ENCODE data around the gene EFCAB6.

EFCAB6 gene

DNA sequence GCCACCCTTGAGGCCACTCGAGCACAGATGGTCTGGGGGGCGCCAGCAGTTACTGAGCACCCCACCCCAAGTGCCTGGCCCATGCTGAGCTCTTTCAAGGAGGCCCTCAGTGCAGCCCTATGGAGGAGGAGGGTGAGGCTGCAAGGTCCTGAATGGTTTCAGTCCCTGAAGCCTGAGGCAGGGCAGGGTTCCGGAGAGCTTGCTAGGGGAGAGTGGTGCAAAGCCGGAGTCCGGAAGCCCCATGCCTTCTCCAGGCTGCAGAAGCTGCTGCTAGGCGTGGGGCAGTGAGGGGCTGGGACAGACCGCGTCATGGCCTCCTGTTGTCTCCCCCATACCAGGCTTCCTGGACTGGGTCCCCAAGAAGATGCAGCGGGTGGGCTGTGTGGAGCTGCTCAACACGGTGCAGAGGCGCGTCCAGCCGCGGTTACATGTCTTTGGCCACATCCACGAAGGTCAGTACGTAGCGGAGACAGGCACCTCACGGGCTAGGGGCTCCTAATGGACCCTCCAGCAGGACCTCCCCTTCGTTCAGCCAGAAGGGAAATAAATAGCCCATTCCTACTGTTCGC is 309.7 kb downstream of the EFCAB6 start:
- no peak overlapping the region for H3K4me3 ChIP-seq (replicated peaks; ENCODE audit: low read depth, low read length)
- DNase-seq (ENCODE audit: extremely low read depth, low read depth): no peak
- TF ChIP-seq, protein P1, sequence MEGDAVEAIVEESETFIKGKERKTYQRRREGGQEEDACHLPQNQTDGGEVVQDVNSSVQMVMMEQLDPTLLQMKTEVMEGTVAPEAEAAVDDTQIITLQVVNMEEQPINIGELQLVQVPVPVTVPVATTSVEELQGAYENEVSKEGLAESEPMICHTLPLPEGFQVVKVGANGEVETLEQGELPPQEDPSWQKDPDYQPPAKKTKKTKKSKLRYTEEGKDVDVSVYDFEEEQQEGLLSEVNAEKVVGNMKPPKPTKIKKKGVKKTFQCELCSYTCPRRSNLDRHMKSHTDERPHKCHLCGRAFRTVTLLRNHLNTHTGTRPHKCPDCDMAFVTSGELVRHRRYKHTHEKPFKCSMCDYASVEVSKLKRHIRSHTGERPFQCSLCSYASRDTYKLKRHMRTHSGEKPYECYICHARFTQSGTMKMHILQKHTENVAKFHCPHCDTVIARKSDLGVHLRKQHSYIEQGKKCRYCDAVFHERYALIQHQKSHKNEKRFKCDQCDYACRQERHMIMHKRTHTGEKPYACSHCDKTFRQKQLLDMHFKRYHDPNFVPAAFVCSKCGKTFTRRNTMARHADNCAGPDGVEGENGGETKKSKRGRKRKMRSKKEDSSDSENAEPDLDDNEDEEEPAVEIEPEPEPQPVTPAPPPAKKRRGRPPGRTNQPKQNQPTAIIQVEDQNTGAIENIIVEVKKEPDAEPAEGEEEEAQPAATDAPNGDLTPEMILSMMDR (IDR thresholded peaks at IDR 0.05; ENCODE audit: low read depth, low read length, missing control alignments): no peak

DNA sequence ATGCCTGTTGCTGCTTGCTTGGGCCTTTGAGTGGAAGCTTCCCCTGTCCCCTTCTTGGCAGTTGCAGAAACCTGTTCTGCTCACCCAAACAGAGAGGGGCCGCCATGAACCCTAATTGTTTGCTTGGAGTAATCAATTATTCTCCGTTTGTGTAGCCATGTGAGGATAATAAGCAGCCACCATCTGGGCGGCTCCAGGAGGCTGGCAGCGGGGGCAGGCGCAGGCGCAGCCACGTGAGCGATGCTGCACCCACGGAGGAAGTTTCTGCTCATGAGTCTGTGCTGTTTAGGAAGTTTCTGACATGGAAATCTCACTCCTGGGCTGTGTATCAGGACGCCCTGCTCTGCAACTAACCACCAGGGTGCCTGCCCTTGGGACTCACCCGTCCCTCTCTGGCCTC is 310.2 kb downstream of the EFCAB6 start:
- DNase-seq (ENCODE audit: extremely low read depth, low read depth): no peak

DNA sequence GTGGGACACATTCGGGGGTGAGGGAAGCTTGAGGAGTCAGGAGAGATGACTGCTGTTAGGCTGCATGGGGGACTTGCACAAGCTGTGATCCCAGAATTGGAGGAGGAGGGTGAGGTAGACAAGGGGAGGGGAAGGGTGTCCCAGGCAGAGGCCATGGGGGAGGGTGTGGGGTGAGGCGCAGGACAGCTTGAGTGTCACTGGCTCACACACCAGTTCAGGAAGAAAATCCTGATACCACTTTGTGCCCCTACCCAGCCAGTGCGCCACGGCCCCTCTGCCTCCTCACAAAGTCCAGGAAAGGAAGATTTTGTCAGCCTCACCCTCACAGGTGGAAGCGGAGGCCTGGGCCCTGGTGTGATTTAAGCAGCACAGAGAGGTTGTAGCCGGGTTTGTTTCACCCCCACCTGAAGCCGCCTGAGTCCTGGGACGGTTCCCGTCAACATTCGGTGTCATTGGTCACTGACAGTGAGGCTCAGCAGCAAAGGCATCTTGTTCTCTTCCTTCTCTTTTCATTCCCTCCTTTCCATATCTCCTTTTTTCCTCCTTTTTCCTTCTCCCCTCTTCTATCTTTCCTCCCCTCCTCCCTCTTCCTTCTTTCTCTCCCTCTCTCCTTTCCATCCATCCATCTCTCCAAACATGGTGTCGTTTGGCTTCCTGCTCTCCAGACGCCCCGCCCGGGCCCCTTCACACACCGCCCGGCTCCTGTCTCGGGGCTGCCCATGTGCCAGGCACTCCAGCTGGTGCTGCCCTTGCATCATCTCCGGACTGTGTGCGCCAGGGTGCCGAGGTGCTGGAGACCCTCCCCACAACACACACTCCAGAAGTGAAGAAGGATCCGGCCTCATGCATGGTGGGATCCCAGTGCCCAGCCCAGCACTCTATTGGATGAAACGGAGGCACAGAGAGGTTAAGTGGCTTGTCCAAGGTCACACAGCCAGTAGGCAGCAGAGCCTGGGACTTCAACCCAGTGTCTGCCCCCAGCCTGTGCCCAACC is 311.0 kb downstream of the EFCAB6 start:
- no peak for DNase-seq (ENCODE audit: extremely low read depth, low read depth)
- TF ChIP-seq, protein P1 (IDR thresholded peaks at IDR 0.05; ENCODE audit: low read depth, low read length, missing control alignments): no peak
- H3K4me3 ChIP-seq (replicated peaks; ENCODE audit: low read depth, low read length): no peak overlapping the region

More for the DNA sequence above, 310.2 kb downstream of the EFCAB6 start:
- TF ChIP-seq, protein P1 (IDR thresholded peaks at IDR 0.05; ENCODE audit: low read depth, low read length, missing control alignments): no peak
- H3K4me3 ChIP-seq (replicated peaks; ENCODE audit: low read depth, low read length): no peak overlapping the region

DNA sequence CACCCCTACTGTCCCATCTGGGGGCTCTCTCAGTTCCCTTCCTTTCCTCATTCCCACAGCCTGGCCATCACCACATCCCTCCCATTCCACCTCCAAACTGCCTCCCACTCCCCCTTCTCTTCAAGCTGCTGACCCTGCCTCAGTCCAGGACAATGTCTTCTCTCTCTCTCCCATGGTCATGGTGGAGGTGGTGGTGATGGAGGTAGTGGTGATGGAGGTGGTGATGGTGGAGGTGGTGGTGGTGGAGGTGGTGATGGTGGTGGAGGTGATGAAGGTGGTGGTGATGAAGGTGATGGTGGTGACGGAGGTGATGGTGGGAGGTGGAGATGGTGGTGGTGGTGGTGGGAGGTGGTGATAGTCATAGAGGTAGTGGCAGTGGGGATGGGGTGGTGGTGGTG is 313.2 kb downstream of the EFCAB6 start:
- no peak for DNase-seq (ENCODE audit: extremely low read depth, low read depth)
- no peak overlapping the region for H3K4me3 ChIP-seq (replicated peaks; ENCODE audit: low read depth, low read length)
- TF ChIP-seq, protein P1 (IDR thresholded peaks at IDR 0.05; ENCODE audit: low read depth, low read length, missing control alignments): no peak

DNA sequence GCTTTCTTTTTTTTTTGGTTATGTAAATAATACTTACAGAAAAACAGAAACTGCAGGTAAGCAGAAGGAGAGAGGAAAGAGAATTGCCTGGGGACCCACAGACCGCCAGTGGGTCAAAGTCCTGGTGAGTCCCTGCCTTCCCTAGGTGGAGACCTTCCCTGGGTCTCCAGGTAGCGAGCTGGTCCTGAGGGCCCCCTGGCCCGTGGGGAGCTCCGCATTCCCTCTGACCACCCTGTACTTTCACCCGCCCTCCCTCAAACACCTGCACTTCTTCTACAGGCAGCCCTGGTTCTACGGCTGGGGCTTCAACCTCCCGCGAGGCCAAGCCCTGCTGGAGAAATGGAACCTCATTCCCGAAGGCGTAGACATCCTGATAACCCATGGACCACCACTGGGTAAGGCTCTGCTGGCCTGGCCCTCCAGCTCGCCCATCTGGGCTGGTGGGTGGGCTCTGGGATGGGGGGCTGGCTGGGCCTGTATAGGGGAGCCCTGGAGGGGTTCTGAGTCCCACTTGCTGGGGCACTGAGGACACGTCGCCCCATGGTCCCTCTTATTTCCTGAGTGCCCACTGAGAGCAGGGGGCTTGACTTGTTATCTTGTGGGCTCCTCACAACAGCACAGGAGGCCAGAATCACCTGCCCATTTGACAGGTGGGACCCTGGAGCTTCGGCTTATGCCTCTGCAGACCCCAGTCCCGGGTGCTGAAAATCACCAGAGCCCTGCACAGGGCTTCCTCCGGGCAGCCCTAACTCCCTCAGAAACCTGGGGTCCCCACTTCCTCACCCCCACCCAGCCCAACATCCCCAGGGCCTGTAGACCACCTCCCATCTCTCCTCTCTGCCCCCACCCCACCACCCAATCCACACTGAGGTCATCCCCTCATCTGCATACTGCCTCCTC is 313.9 kb downstream of the EFCAB6 start:
- TF ChIP-seq, protein P1 (IDR thresholded peaks at IDR 0.05; ENCODE audit: low read depth, low read length, missing control alignments): no peak
- H3K4me3 ChIP-seq (replicated peaks; ENCODE audit: low read depth, low read length): no peak overlapping the region
- no peak for DNase-seq (ENCODE audit: extremely low read depth, low read depth)

DNA sequence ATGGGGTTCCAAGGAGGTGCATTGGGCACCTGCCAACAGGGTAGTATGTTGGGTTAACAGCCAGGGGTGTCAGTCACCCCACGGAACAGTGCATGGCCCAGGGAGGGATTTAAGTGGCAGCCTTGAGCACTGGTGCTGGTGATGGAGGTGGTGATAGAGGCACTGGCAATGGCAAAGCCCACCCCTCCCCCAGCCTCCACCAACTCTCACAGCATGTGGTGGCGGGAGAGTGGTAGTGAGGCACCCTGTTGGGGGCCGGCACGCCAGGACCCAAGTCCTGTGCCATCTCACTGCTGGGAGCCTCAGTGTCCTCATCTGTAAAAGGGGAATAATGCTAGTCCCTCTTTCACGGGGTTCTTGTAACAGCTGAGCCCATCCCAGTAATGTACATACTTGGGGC is 318.8 kb downstream of the EFCAB6 start:
- no peak for DNase-seq (ENCODE audit: extremely low read depth, low read depth)
- no peak overlapping the region for H3K4me3 ChIP-seq (replicated peaks; ENCODE audit: low read depth, low read length)
- TF ChIP-seq, protein P1 (IDR thresholded peaks at IDR 0.05; ENCODE audit: low read depth, low read length, missing control alignments): no peak
